ENCODE data around the gene ALDH2.

DNA sequence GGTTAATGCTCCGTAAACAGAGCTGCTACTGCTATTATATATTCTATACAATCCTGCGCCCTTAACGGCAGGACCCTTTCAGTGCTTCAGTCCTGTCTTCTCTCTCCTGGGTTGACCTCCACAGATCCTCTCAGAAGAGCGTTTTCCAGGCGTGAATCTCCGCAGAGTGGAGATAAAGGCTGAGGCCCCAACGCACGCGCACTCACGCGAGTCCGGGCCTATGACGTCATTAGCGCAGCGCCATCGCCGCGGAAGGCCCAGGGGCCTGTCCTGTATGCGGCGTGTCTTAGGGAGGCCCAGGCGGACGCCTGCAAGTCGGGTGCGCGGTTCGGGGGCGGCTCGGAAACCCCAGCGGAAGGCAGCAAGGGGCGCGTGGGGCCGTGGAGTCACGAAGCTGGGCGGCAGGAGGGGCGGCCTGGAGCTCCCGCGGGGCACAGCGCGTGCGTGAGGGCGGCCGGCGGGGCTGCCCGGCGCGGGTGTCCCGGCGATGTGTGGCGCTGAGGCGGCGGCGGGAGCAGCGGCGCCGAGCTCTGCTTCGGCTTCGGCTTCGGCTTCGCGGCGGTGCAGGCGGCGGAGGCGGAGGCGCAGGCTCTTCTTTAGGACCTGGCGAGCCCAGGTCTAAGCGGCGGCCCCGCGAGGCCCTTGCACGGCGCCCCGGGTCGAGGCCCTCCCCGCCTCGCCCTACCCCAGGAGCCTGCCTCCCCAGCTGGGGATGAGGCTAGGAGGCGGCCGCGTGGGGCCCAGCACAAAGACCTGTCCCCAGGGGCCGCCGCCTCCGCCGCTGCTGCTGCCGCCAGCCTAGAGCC is 75.2 kb downstream of the ALDH2 start, which contains the start of gene MAPKAPK5:
- TF ChIP-seq CTCF (IDR thresholded peaks at IDR 0.05) = no peak
- peak in 1 of 2 donors; percentile 56 for TF ChIP-seq POLR2A (IDR thresholded peaks at IDR 0.05)
